HG03159 (cell line): ENCODE measurements around the gene NCAN.
"Not testable (repeated sequence)": the region's sequence is repeated elsewhere in the genome, so short reads cannot be mapped to it uniquely, and the experiment has no call there.

Experiments used
- ATAC-seq: cut with Tn5 transposase; IDR thresholded peaks from one replicate; pipeline ENCODE4 v1.9.1; 2021; ENCODE audit warnings: mild to moderate bottlenecking, moderate library complexity; ENCODE audit not compliant: unreplicated experiment

Gene NCAN

GRCh38 chr19:19192910-19193423, 18.8 kb upstream of the NCAN start:
- peak; percentile 5 for ATAC-seq

DNA sequence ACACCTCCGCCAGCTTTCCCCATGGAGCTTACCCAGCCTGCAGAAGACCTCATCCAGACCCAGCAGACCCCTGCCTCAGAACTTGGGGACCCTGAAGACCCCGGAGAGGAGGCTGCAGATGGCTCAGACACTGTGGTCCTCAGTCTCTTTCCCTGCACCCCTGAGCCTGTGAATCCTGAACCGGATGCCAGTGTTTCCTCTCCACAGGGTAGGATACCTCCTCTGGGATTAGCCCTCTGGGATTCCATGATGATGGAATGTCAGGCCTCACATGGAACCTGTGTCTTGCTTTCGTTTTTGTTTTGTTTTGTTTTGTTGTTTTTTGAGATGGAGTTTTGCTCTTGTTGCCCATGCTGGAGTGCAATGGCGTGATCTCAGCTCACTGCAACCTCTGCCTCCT, 17.8 kb upstream of the NCAN start:
- ATAC-seq = no peak

- ATAC-seq = no peak
These were observed 9.8 kb upstream of the NCAN start for GRCh38 chr19:19201697-19202630.

DNA sequence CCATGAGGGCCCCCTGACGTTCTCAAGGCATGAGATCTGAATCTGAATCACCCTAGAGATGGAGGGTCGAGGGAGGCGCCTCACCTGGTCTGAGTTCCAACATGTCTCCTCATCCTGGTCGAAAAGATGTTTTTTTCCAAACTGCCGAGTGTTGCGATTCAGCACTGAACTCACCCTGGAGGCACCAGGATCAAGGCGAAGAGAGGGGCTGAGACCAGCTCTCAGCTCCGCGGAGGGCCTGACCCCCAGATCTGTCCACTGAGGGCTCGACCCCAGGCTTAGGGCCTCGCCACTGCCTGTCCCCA, 9.1 kb upstream of the NCAN start:
- no peak for ATAC-seq

DNA sequence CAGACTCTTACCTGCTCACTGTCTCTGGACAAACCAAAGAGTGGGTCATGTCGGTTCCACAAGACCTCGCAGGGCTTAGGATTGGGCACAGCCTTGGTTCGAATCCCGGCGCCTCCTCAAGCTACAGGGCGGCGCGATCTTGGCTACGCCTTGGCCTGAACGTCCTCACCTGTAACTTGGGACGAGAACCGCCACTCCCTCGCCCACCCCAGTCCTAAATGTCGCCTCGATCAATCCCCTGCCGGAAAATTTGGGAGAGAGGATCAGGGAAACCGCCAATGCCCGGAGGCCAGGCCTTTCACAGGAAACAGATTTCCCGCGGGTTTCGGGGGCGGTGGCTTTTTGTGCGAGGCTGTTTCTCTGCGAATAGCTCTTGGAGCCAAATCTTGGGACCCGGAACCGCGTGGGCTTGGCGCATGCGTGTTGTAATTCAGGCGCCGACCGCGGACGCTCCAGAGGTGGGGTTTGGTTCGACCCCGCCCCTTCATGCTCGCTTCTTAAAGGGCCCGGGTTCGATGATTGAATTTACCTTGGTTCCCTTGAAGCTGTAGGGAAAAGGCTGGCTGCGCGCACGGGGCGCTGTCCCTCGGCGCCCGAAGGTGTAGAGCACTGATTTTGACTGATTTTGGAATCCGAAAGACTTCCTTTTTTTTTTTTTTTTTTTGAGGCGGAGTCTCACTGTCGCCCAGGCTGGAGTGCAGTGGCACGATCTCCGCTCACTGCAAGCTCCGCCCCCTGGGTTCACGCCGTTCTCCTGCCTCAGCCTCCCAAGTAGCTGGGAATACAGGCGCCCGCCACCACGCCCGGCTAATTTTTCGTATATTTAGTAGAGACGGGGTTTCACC, 8.5 kb upstream of the NCAN start, which contains the start of gene NR2C2AP:
TSS of gene NR2C2AP (minus strand) at position 403 of the 845 bp plus-strand sequence. CDS start at position 49, 354 bp downstream.
- peak; percentile 82 for ATAC-seq

- no peak for ATAC-seq
These were observed 7.6 kb upstream of the NCAN start for GRCh38 chr19:19204181-19204580.

DNA sequence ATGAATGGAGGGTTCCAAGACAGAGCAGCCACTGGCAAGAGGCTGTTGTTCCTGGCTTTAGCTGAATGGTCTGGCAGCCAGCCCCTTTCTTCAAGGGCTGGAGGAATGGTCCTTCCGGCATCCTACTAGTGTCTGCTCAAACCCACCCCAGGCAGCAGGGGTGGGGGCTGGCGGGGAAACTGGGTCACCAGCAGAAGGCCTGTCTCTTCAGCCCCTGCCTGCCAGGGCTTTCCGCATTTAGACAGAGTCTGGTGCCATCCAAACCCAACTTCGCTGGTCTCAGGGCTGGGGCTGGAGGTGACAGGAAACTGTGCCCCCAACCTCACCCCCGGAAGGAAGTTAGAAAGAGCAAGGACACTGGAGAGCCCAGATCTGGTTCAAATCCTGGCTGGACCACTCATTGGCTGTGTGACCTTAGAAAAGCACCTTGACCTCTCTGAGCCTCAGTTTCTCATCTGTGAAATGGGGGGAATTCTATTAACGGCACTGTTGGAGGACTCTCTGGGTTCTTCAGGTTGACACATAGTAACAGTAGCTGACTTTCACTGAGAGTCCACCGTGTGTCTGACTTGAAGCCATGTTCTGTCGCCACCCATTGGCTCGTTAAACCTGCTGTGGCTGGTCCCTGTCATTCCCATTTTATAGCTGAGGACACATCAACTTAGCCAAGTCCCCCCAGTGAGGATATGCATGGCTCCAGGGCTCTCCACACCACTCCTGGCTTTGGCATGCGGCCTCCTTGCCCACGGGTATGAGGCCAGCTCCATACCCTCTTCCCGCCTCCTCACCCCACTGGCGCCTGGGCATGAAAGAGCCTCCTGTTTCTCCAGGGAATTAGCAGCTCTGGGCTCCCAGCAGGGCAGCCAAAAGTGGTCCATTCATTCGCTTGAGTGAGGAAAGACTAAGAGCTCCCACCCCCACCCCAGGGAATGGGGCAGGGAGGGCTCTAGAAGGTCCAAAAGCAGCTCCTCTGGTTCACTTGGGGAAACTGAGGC, 6.0 kb upstream of the NCAN start:
- ATAC-seq = no peak

GRCh38 chr19:19206938-19207337, 4.8 kb upstream of the NCAN start:
- no peak for ATAC-seq

GRCh38 chr19:19207637-19208572, 3.9 kb upstream of the NCAN start:
- no peak for ATAC-seq

- no peak for ATAC-seq
These were observed 2.4 kb upstream of the NCAN start for GRCh38 chr19:19209372-19209771.

DNA sequence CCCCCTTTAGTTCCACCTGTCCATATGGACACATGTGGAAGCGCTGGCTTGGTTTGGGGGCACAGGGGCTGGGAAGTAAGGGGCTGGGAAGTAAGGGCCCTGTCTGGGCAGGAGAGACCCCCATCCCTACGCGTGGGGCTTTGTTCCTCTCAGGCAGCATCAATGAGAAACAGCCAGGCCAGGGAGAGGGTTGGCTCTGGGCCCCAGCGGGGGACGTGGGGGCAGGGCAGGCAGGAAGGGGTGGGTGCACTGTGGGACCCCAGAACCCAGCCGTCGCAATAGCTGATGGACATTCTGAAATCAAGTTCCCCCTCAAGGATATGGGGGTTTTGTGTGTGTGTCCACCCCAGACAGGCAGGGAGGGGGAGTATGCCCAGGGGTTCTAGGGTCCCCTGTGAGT, 1.2 kb downstream of the NCAN start:
- no peak for ATAC-seq

DNA sequence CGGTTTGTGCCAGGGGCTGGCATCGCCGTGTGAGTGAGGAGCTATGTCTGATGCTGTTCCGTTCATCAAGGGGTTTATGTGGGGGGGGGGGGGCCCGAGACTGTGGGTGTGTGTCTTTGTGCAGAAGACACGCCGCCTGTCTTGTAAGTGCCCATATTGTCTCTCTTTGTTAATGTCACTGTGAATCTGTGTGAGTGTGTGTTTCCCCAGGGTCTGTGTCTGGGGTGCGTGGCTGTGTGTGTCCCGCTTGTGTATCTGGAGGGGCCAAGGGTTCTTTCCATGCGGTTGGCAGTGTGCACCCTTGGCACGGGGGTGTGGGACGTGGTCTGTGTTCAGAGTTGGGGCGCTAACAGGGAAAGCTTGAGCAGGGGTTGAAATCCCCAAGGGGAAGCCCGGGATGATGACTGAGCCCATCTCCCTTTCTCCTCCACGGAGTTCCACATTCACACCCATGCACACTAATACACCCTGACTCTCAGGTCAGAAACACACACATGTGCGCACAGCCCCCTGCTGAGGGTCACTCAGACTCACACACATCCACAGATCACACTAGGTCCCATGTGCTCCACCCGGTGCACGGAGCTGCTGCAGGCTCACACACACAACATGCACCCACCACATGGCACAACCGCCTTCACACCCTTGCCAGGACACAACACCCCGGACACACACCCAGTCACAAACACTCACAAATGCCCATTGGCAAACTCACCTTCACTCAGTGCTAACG, 1.8 kb downstream of the NCAN start:
- ATAC-seq = no peak

- no peak for ATAC-seq
These were observed 2.4 kb downstream of the NCAN start for GRCh38 chr19:19214159-19214490.

GRCh38 chr19:19214892-19215291, 3.1 kb downstream of the NCAN start:
- no peak for ATAC-seq

- ATAC-seq = no peak
These were observed 4.0 kb downstream of the NCAN start for GRCh38 chr19:19215792-19216191.

DNA sequence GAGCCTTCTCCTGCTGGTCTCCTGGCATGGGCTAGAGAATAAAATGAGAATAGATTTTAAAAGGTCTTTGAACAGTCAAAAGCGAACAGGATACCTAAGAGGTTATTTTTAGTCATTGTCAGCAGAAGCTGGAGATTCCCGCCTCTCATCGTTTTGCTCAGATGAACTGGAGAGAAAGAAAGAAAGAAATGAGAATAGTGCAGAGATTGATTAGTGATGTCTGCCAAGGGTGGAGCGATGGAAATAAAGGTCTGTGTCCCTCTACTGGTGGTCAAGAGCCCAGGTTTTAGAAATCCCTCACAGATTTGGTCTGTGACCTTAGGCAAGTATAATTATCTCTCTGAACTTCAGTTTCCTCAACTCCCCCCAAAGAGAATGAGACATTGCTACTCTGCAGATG, 5.3 kb downstream of the NCAN start:
- ATAC-seq = no peak

DNA sequence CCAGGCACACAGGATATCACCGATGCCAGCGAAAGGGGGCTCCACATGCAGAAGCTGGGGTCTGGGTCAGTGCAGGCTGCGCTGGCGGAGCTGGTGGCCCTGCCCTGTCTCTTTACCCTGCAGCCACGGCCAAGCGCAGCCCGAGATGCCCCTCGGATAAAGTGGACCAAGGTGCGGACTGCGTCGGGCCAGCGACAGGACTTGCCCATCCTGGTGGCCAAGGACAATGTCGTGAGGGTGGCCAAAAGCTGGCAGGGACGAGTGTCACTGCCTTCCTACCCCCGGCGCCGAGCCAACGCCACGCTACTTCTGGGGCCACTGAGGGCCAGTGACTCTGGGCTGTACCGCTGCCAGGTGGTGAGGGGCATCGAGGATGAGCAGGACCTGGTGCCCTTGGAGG, 7.2 kb downstream of the NCAN start:
- ATAC-seq = no peak

DNA sequence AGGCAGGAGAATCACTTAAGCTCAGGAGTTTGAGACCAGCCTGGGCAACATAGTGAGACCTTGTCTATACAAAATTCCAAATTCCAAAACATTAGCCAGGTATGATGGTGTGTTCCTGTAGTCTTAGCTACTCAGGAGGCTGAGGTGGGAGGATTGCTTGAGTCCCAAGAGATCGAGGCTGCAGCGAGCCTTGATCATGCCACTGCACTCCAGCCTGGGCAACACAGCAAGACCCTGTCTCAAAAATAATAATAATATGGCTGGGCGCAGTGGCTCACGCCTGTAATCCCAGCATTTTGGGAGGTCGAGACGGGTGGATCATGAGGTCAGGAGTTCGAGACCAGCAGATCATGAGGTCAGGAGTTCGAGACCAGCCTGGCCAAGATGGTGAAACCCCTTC, 9.2 kb downstream of the NCAN start:
- not testable (repeated sequence) for ATAC-seq

GRCh38 chr19:19223060-19223459, 11.3 kb downstream of the NCAN start:
- no peak for ATAC-seq
